GM19372 (cell line): Measurements from ENCODE around the gene RMND5A.

Experiments
- ATAC-seq: cut with Tn5 transposase; IDR thresholded peaks from one replicate; pipeline ENCODE4 v1.9.1; 2021; ENCODE audit warnings: mild to moderate bottlenecking, low read depth, moderate library complexity; ENCODE audit not compliant: unreplicated experiment

RMND5A gene

GRCh38 chr2:86719637-86720539 is at the start of gene RMND5A:
TSS of gene RMND5A (plus strand) at chr2:86720291. CDS start at chr2:86720668, 377 bp downstream.
- peak; percentile 88 for ATAC-seq

- no peak for ATAC-seq
Measured at GRCh38 chr2:86671337-86671981, 48.6 kb upstream of the RMND5A start.

- ATAC-seq, result no peak
Measured at GRCh38 chr2:86672027-86672545, 48.0 kb upstream of the RMND5A start.

GRCh38 chr2:86673011-86673410 is 47.1 kb upstream of the RMND5A start:
- ATAC-seq, result no peak

GRCh38 chr2:86673986-86674670 is 46.0 kb upstream of the RMND5A start:
- ATAC-seq, result no peak

- no peak for ATAC-seq
Measured at GRCh38 chr2:86675104-86675503, 45.0 kb upstream of the RMND5A start.

GRCh38 chr2:86675511-86676015 is 44.5 kb upstream of the RMND5A start:
- ATAC-seq, result no peak

- ATAC-seq, result no peak
Measured at GRCh38 chr2:86677816-86678215, 42.3 kb upstream of the RMND5A start.

- no peak for ATAC-seq
Measured at GRCh38 chr2:86679036-86679435, 41.1 kb upstream of the RMND5A start.

GRCh38 chr2:86685351-86685750 is 34.7 kb upstream of the RMND5A start:
- ATAC-seq, result no peak

GRCh38 chr2:86686460-86686859 is 33.6 kb upstream of the RMND5A start:
- ATAC-seq, result no peak

GRCh38 chr2:86686905-86687304 is 33.2 kb upstream of the RMND5A start:
- no peak for ATAC-seq

GRCh38 chr2:86695053-86695691 is 24.9 kb upstream of the RMND5A start:
- no peak for ATAC-seq

GRCh38 chr2:86697551-86698104 is 22.5 kb upstream of the RMND5A start:
- ATAC-seq, result no peak

GRCh38 chr2:86700690-86701089 is 19.4 kb upstream of the RMND5A start:
- ATAC-seq, result no peak

- ATAC-seq, result no peak
Measured at GRCh38 chr2:86703704-86704361, 16.3 kb upstream of the RMND5A start.

- no peak for ATAC-seq
Measured at GRCh38 chr2:86704459-86704971, 15.6 kb upstream of the RMND5A start.

- no peak for ATAC-seq
Measured at GRCh38 chr2:86706220-86706619, 13.9 kb upstream of the RMND5A start.

- no peak for ATAC-seq
Measured at GRCh38 chr2:86706935-86707334, 13.2 kb upstream of the RMND5A start.
